Hepatocyte (in vitro differentiated cells): ENCODE data around the gene ALDH1A1.

Experiments used
- EZH2 ChIP-seq: fragments of 200-600 bp; sonication (generic); IDR thresholded peaks from 2 replicates; pipeline ENCODE4 v1.6.1; 2016; ENCODE audit warnings: antibody characterized with exemption, mild to moderate bottlenecking, borderline replicate concordance
- TF ChIP-seq, protein P1 (sequence below): fragments of 200-600 bp; sonication (generic); IDR thresholded peaks from 2 replicates; pipeline ENCODE4 v1.5.1; 2016; ENCODE audit warnings: antibody characterized with exemption, mild to moderate bottlenecking; ENCODE audit not compliant: poor library complexity

DNA sequence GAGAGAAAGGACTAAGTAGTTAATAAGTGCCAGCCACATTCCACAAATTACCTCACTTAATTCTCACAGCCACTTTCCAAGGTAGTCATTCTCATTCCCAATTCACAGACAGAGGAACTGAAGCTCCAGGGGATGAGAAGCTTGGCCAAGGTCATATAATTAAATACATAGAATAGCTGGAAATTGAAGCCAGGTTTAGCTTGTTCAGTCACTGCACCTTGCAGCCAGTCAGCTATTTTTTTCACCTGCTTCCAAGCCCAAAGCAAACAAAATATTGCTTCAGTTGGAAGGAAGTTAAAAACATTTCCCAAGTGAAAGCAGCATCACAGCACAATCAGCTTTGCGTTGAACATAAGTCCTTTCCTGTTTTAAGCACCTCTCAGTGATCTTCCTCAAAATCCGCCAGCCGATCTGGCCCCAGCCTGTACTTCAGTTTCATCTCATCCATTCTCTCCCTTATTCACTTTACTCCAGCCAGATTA is 4.8 kb downstream of the ALDH1A1 start:
- TF ChIP-seq, protein P1, sequence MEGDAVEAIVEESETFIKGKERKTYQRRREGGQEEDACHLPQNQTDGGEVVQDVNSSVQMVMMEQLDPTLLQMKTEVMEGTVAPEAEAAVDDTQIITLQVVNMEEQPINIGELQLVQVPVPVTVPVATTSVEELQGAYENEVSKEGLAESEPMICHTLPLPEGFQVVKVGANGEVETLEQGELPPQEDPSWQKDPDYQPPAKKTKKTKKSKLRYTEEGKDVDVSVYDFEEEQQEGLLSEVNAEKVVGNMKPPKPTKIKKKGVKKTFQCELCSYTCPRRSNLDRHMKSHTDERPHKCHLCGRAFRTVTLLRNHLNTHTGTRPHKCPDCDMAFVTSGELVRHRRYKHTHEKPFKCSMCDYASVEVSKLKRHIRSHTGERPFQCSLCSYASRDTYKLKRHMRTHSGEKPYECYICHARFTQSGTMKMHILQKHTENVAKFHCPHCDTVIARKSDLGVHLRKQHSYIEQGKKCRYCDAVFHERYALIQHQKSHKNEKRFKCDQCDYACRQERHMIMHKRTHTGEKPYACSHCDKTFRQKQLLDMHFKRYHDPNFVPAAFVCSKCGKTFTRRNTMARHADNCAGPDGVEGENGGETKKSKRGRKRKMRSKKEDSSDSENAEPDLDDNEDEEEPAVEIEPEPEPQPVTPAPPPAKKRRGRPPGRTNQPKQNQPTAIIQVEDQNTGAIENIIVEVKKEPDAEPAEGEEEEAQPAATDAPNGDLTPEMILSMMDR: no peak
- no peak for TF ChIP-seq EZH2
